Right lobe of liver (tissue), 6 donors: ENCODE results near the gene TMEM132D. TPM values are rescaled to one million over a fixed set of nuclear protein-coding genes. Genes with fewer than 3 reads are reported as not detected.

ENCODE experiments used
- ATAC-seq, 4 donors: fragments of 200-7000 bp; cut with Tn5 transposase; one replicate each; pipeline ENCODE4 v1.9.1; 2020; ENCODE audit warnings: mild to moderate bottlenecking in 4 of 4, moderate library complexity in 4 of 4
- DNase-seq, 3 donors: peaks; one replicate each; pipeline ENCODE4 v3.0.0-alpha.2; 2020
- H3K27ac ChIP-seq, 3 donors: fragments of 200-600 bp; one replicate each; pipeline ENCODE4 v1.8.0; 2022
- H3K27me3 ChIP-seq, 2 donors: fragments of 200-600 bp; one replicate each; pipeline ENCODE4 v1.8.0; 2022
- H3K36me3 ChIP-seq, 4 donors: fragments of 200-600 bp; sonication (generic) in 1 of 4; one replicate each; pipeline versions ENCODE4 v1.5.1 to v1.8.0; 2017 to 2022; ENCODE audit warnings: control low read depth in 1 of 4
- H3K4me1 ChIP-seq, 4 donors: fragments of 200-600 bp; sonication (generic) in 1 of 4; one replicate each; pipeline versions ENCODE4 v1.5.1 to v1.8.0; 2017 to 2022; ENCODE audit warnings: control low read depth in 1 of 4
- H3K4me3 ChIP-seq, 3 donors: fragments of 200-600 bp; one replicate each; pipeline ENCODE4 v1.8.0; 2022
- H3K9me3 ChIP-seq, 4 donors: fragments of 200-600 bp; sonication (generic) in 1 of 4; one replicate each; pipeline versions ENCODE4 v1.5.1 to v1.8.0; 2017 to 2022; ENCODE audit warnings: control low read depth in 1 of 4
- POLR2A ChIP-seq: fragments of 450-650 bp; IDR thresholded peaks from one replicate; pipeline ENCODE4 v1.6.1; 2017; ENCODE audit warnings: antibody characterized with exemption, mild to moderate bottlenecking
- WGBS: methylation state at CpG from one replicate; pipeline ENCODE4 v1.1.6; 2018; ENCODE audit warnings: low coverage, low lambda C conversion rate; ENCODE audit not compliant: insufficient coverage; ENCODE audit errors: missing lambda C conversion rate; 5-methylcytosine and 5-hydroxymethylcytosine counted together
- intact Hi-C, 2 donors: fragments of 100-400 bp; cut with DNase I; formaldehyde crosslinking; loops; one replicate each; pipeline versions ENCODE4 v1.11.2 to v1.14.1; 2022
- total RNA-seq, 6 experiments: library from RNA; depleted of rRNA in 2 of 6; stranded (reverse); fragments of >200 nt in 2 of 6; fragmentation: NEBNext Ultra II Directional in 3 of 6; extraction: Animal tissue kit (Norgen Biotek cat#: 25700) in 3 of 6; gene quantifications; one replicate each; pipeline versions ENCODE4 v1.1.0 to v1.2.4, GENCODE V29; 2016 to 2023
- TF ChIP-seq, protein P1 (sequence below), 4 donors: fragments of 200-600 bp in 3 of 4; fragments of 450-650 bp in 1 of 4; IDR thresholded peaks; one replicate each; pipeline versions ENCODE4 v1.5.1 to v1.8.0; 2016 to 2022; ENCODE audit warnings: antibody characterized with exemption in 4 of 4, mild to moderate bottlenecking in 2 of 4
- donor health status: DM: no; HTN: yes; CAD: no.
- donor health status: DM: no; HTN: no; CAD: no.
- donor health status: DM: no; HTN: no; CAD: no.
- donor health status: DM: no; HTN: yes; CAD: no.
- donor health status: DM: no; HTN: yes; CAD: no.

TMEM132D gene
- total RNA-seq, 6 experiments from 2014 or later = 0.10 to 0.35 (median 0.33) TPM; not detected in 3

DNA sequence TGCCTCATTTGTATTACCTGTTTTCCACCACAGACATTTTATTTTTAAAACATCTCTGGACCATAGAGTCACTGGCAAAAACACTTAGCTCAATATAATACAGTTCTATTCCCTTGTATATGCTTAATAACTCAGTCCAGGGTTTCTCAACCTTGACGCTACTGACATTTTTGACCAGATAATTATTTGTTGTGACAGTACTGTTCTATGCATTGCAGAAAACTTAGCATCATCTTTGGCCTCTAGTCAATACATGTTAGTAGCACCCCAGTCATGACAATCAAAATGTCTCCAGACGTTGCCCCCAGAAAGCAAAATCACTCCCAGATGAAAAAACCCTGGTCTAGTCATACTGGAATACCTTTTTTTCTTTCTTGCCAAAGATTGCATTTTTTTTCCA, 174.7 kb downstream of the TMEM132D start:
- WGBS = 63% methylated on average over 2 of the region's 2 CpGs
- DNase-seq (no peak), ATAC-seq (no peak)
- Histone ChIP-seq H3K27ac (no peak overlapping the region), H3K4me1 (no peaks in the 10 kb centered on the region), H3K36me3 (no peaks in the 10 kb centered on the region), H3K4me3 (no peak overlapping the region), H3K27me3 (no peaks in the 10 kb centered on the region), H3K9me3 (no peaks in the 10 kb centered on the region)
- no peak for TF ChIP-seq POLR2A
- TF ChIP-seq, protein P1, sequence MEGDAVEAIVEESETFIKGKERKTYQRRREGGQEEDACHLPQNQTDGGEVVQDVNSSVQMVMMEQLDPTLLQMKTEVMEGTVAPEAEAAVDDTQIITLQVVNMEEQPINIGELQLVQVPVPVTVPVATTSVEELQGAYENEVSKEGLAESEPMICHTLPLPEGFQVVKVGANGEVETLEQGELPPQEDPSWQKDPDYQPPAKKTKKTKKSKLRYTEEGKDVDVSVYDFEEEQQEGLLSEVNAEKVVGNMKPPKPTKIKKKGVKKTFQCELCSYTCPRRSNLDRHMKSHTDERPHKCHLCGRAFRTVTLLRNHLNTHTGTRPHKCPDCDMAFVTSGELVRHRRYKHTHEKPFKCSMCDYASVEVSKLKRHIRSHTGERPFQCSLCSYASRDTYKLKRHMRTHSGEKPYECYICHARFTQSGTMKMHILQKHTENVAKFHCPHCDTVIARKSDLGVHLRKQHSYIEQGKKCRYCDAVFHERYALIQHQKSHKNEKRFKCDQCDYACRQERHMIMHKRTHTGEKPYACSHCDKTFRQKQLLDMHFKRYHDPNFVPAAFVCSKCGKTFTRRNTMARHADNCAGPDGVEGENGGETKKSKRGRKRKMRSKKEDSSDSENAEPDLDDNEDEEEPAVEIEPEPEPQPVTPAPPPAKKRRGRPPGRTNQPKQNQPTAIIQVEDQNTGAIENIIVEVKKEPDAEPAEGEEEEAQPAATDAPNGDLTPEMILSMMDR (IDR thresholded peaks at IDR 0.05) = no peak
- intact Hi-C loops = no loop called here

DNA sequence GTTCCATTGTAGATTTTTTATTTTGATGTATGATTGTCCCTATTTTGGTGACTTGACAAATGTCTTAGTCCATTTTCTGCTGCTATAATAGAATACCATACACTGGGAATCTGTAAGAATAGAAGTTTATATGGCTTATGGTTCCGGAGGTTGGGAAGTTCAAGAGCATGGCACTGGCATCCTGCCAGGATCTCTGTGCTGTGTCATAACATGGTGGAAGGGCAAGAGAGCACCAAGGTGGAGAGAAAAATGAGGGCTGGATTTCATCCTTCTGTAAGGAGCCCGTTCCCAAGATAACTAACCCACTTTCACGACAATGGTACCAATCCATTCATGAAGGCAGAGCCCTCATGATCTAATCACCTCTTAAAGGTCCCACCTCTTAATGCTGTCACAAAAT, 176.7 kb downstream of the TMEM132D start:
- no peaks in the 10 kb centered on the region for H3K9me3 ChIP-seq
- no peak overlapping the region for H3K4me3 ChIP-seq
- no peaks in the 10 kb centered on the region for H3K36me3 ChIP-seq
- no peaks in the 10 kb centered on the region for H3K4me1 ChIP-seq
- no peak for ATAC-seq
- TF ChIP-seq POLR2A = no peak
- TF ChIP-seq, protein P1 (IDR thresholded peaks at IDR 0.05) = no peak
- intact Hi-C loops = no loop called here
- DNase-seq = no peak
- H3K27ac ChIP-seq = no peak overlapping the region
- 81% methylated on average over 3 of the region's 3 CpGs for WGBS
- H3K27me3 ChIP-seq = no peaks in the 10 kb centered on the region

DNA sequence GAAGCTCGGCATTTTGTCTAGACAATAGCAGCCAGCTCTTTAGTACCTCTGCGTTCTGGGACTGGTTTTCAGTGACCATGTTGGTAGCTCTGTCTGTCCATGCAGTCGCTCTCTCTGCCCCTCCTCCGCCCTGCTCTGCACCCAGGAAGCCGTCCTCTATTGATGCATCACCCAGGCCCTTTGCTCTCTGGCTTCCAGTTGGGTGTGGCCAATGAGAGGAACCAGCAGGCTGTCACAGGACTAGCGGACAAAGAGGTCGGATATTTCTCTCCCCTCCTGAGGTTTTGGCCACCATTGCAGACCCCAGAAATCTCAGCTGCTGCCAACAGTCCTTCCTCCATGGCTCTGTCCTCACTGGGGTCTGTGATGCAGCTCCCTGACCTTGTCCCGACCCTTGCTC, 180.6 kb downstream of the TMEM132D start:
- no peak for ATAC-seq
- H3K9me3 ChIP-seq = no peaks in the 10 kb centered on the region
- intact Hi-C loops = no loop called here
- WGBS = 37% methylated on average over 8 of the region's 8 CpGs
- no peak overlapping the region for H3K27ac ChIP-seq
- no peaks in the 10 kb centered on the region for H3K27me3 ChIP-seq
- H3K36me3 ChIP-seq = no peaks in the 10 kb centered on the region
- no peak for DNase-seq
- H3K4me1 ChIP-seq = no peaks in the 10 kb centered on the region
- TF ChIP-seq POLR2A = no peak
- TF ChIP-seq, protein P1 (IDR thresholded peaks at IDR 0.05) = no peak
- H3K4me3 ChIP-seq = no peak overlapping the region

DNA sequence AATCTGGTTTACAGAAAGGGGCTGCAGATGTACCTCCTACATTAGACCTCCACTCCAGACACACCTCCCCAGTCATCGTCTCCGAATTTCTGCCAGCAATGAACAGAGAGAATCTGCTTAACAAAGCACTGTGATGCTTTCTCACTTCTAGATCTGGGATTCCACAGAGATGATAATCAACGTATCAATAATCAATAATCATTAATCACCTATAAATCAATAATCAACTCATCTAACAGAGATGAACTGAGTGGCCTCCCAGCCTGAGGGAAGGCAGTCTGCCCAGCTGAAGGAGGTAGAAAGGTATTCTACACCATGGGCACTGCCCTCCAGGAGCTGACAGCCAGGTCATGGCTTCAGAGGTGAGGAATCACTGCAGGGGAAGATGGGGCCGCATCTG, 183.2 kb downstream of the TMEM132D start:
- no peak overlapping the region for H3K27ac ChIP-seq
- no peaks in the 10 kb centered on the region for H3K36me3 ChIP-seq
- peak in 1 of 4 donors; percentile 11 for ATAC-seq
- DNase-seq = no peak
- H3K4me3 ChIP-seq = no peak overlapping the region
- 75% methylated on average over 4 of the region's 4 CpGs for WGBS
- TF ChIP-seq POLR2A = no peak
- TF ChIP-seq, protein P1 (IDR thresholded peaks at IDR 0.05) = no peak
- intact Hi-C loops = no loop called here
- H3K27me3 ChIP-seq = no peaks in the 10 kb centered on the region
- H3K4me1 ChIP-seq = no peaks in the 10 kb centered on the region
- H3K9me3 ChIP-seq = no peaks in the 10 kb centered on the region

DNA sequence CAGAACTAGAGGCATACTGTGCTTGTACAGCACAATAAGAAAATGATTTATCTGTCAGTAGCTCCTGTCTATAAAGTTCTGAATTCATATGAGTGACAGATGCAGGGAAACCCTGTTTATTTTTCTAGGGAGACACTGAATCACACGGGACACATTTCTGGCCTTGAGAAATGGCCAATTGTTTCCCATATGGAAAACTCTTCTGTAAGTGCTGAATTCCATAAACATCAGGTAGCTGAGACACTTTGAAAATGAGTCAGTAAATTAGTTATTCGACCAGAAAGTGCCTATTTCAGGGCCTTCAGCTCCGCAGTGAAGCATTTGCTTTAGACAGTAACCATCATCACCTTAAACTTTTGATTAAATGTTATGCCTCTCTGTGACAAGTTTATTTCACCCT, 184.4 kb downstream of the TMEM132D start:
- H3K27ac ChIP-seq = no peak overlapping the region
- no peaks in the 10 kb centered on the region for H3K9me3 ChIP-seq
- no peaks in the 10 kb centered on the region for H3K27me3 ChIP-seq
- no peak for TF ChIP-seq POLR2A
- TF ChIP-seq, protein P1 (IDR thresholded peaks at IDR 0.05) = no peak
- intact Hi-C loops = no loop called here
- H3K4me3 ChIP-seq = no peak overlapping the region
- H3K4me1 ChIP-seq = no peaks in the 10 kb centered on the region
- WGBS = 31% methylated on average over 3 of the region's 3 CpGs
- no peaks in the 10 kb centered on the region for H3K36me3 ChIP-seq
- DNase-seq (no peak), ATAC-seq (no peak)
